GDM1 (cell line): ENCODE results near the gene RAN.
"Not testable (repeated sequence)": the region's sequence is repeated elsewhere in the genome, so short reads cannot be mapped to it uniquely, and the experiment has no call there.

Experiments
- DNase-seq: peaks from one replicate; lab custom pipeline; 2025; lab: John Stamatoyannopoulos, UW

RAN gene

GRCh38 chr12:130871286-130872178 is at the start of gene RAN:
TSS of gene RAN (plus strand) at chr12:130872066. CDS start at chr12:130872594, 528 bp downstream.
- DNase-seq, result peak; percentile 95

GRCh38 chr12:130825771-130826150 is 46.1 kb upstream of the RAN start:
- no peak for DNase-seq

- peak; percentile 21 for DNase-seq
Measured at GRCh38 chr12:130826151-130826801, 45.6 kb upstream of the RAN start.

- DNase-seq, result no peak
Measured at GRCh38 chr12:130827432-130827831, 44.4 kb upstream of the RAN start.

GRCh38 chr12:130828895-130829294 is 43.0 kb upstream of the RAN start:
- no peak for DNase-seq

GRCh38 chr12:130829391-130830245 is 42.2 kb upstream of the RAN start:
- DNase-seq, result no peak

GRCh38 chr12:130830246-130830551 is 41.7 kb upstream of the RAN start:
- no peak for DNase-seq

- no peak for DNase-seq
Measured at GRCh38 chr12:130831246-130831645, 40.6 kb upstream of the RAN start.

GRCh38 chr12:130831876-130832405 is 39.9 kb upstream of the RAN start:
- no peak for DNase-seq

GRCh38 chr12:130832561-130833209 is 39.2 kb upstream of the RAN start:
- DNase-seq, result no peak

- DNase-seq, result no peak
Measured at GRCh38 chr12:130835011-130835410, 36.9 kb upstream of the RAN start.

GRCh38 chr12:130835436-130835835 is 36.4 kb upstream of the RAN start:
- no peak for DNase-seq

- no peak for DNase-seq
Measured at GRCh38 chr12:130838284-130838950, 33.4 kb upstream of the RAN start.

GRCh38 chr12:130838951-130839769 is 32.7 kb upstream of the RAN start, which contains the start of gene STX2:
TSS of gene STX2 (minus strand) at chr12:130839250. CDS start at chr12:130839099, 151 bp downstream.
- DNase-seq, result peak; percentile 74

GRCh38 chr12:130839770-130840404 is 32.0 kb upstream of the RAN start:
- no peak for DNase-seq

GRCh38 chr12:130846369-130846768 is 25.5 kb upstream of the RAN start:
- DNase-seq, result no peak

GRCh38 chr12:130847112-130847511 is 24.8 kb upstream of the RAN start:
- no peak for DNase-seq

GRCh38 chr12:130848105-130848504 is 23.8 kb upstream of the RAN start:
- DNase-seq, result not testable (repeated sequence)

GRCh38 chr12:130848785-130849305 is 23.0 kb upstream of the RAN start:
- DNase-seq, result not testable (repeated sequence)
